Gastroesophageal sphincter (tissue), 4 donors: ENCODE data around the gene TMEM229A. TPM values are rescaled to one million over a fixed set of nuclear protein-coding genes. Genes with fewer than 3 reads are reported as not detected.

ENCODE experiments used
- ATAC-seq: fragments of 150-250 bp; one replicate; pipeline ENCODE4 v1.9.1; 2016; ENCODE audit warnings: mild to moderate bottlenecking, moderate library complexity
- H3K27ac ChIP-seq, 4 donors: fragments of 200-600 bp; sonication (generic) in 3 of 4; 1 replicate in 3 of 4; 2 replicates in 1 of 4; pipeline ENCODE4 v1.5.1; 2016 to 2019
- H3K27me3 ChIP-seq: fragments of 200-600 bp; sonication (generic); one replicate; pipeline ENCODE4 v1.5.1; 2019
- H3K36me3 ChIP-seq, 2 donors: fragments of 200-600 bp; sonication (generic); one replicate each; pipeline ENCODE4 v1.5.1; 2019; ENCODE audit warnings: control low read depth in 1 of 2
- H3K4me1 ChIP-seq, 3 donors: fragments of 200-600 bp; sonication (generic); 1 replicate in 2 of 3; 2 replicates in 1 of 3; pipeline ENCODE4 v1.5.1; 2016 to 2019; ENCODE audit warnings: control low read depth in 2 of 3
- H3K4me3 ChIP-seq, 2 donors: fragments of 200-600 bp; sonication (generic); one replicate each; pipeline ENCODE4 v1.5.1; 2019; ENCODE audit warnings: mild to moderate bottlenecking in 1 of 2, moderate library complexity in 1 of 2
- H3K9me3 ChIP-seq, 3 donors: fragments of 200-600 bp; sonication (generic); one replicate each; pipeline ENCODE4 v1.5.1; 2017 to 2019; ENCODE audit warnings: control low read depth in 2 of 3
- EP300 ChIP-seq: sonication (generic); formaldehyde crosslinking; IDR thresholded peaks from one replicate; pipeline ENCODE4 v1.6.1; 2017; ENCODE audit warnings: antibody characterized with exemption, mild to moderate bottlenecking
- POLR2A ChIP-seq, 2 donors: fragments of 450-650 bp; IDR thresholded peaks; one replicate each; pipeline ENCODE4 v1.6.1; 2017; ENCODE audit warnings: antibody characterized with exemption in 2 of 2, mild to moderate bottlenecking in 2 of 2, moderate library complexity in 1 of 2
- POLR2AphosphoS5 ChIP-seq: sonication (generic); formaldehyde crosslinking; IDR thresholded peaks from one replicate; pipeline ENCODE4 v1.6.1; 2017; ENCODE audit warnings: antibody characterized with exemption
- WGBS, 2 donors: methylation state at CpG; one replicate each; pipeline ENCODE4 v1.1.5; 2018; ENCODE audit warnings: low coverage in 1 of 2; 5-methylcytosine and 5-hydroxymethylcytosine counted together
- total RNA-seq, 4 donors: library from RNA; depleted of rRNA; stranded (reverse); fragments of >200 nt; gene quantifications; one replicate each; pipeline ENCODE4 v1.1.0, GENCODE V29; 2016
- TF ChIP-seq, protein P1 (sequence below), 4 experiments: fragments of 200-600 bp in 2 of 4; fragments of 450-650 bp in 2 of 4; sonication (generic) in 1 of 4; IDR thresholded peaks; one replicate each; pipeline ENCODE4 v1.5.1; 2017 to 2019; ENCODE audit warnings: antibody characterized with exemption in 4 of 4, mild to moderate bottlenecking in 2 of 4, moderate library complexity in 2 of 4

Gene TMEM229A
- total RNA-seq, 4 donors from 2014 or later: 0.23 to 0.62 (median 0.54) TPM; not detected in 1

DNA sequence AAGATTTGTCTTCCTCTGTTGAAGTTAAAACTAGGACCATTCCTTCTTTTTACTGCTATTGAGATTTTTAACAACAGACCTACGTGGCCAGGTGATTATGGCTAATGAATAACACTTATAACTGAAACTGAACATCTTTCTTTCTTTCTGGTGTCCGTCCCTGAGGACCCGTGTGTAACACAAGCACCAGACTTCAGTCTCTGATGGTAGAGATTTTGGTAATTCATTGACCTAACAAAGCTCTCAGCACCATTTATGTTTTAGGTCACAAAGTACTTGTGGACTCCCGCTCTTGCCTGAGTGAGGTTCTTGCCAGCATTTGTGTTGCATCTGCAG, 40.4 kb upstream of the TMEM229A start:
- Histone ChIP-seq H3K27me3 (no peaks in the 10 kb centered on the region), H3K9me3 (no peaks in the 10 kb centered on the region), H3K4me1 (no peaks in the 10 kb centered on the region), H3K36me3 (no peaks in the 10 kb centered on the region), H3K27ac (no peak overlapping the region), H3K4me3 (no peak overlapping the region)
- 60 to 62% methylated on average over 2 to 4 of the region's 4 CpGs for WGBS, 2 donors
- TF ChIP-seq POLR2AphosphoS5: no peak
- TF ChIP-seq POLR2A (IDR thresholded peaks at IDR 0.05): no peak
- TF ChIP-seq, protein P1, sequence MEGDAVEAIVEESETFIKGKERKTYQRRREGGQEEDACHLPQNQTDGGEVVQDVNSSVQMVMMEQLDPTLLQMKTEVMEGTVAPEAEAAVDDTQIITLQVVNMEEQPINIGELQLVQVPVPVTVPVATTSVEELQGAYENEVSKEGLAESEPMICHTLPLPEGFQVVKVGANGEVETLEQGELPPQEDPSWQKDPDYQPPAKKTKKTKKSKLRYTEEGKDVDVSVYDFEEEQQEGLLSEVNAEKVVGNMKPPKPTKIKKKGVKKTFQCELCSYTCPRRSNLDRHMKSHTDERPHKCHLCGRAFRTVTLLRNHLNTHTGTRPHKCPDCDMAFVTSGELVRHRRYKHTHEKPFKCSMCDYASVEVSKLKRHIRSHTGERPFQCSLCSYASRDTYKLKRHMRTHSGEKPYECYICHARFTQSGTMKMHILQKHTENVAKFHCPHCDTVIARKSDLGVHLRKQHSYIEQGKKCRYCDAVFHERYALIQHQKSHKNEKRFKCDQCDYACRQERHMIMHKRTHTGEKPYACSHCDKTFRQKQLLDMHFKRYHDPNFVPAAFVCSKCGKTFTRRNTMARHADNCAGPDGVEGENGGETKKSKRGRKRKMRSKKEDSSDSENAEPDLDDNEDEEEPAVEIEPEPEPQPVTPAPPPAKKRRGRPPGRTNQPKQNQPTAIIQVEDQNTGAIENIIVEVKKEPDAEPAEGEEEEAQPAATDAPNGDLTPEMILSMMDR (IDR thresholded peaks at IDR 0.05): no peak
- TF ChIP-seq EP300: no peak
- ATAC-seq: no peak

DNA sequence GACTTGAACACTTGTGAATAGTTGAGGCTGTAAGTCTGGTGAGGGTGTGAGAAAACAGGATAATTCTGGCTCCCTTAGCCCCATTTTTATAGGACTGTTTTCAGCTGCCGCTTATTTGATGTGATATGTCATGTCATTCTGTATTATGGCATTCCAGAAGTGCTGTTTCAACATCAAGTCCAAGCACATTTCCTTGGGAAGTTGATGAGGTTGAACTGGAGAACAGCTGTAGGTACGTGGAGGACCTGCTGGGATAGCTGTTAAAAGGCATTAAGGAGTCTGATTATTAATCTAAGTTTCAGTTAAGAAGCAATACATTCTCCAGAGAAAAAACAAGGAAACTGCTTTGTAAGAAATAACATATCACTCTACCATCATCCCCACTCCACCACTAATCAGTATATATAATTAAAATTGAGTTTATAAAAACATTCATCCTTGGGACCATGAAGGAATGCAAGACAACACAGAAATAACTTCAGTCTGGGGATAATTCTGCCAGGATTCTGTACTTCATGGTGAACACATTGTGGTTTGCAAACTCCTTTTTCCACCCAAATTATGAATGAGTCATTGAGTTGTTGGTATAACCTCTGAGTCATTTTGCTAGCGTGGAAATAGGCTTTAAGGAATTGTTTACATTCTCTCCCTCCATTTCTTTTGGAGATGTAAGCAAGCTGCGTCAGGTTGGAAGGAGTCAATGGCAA, 39.9 kb upstream of the TMEM229A start:
- Histone ChIP-seq H3K4me3 (no peak overlapping the region), H3K27me3 (no peaks in the 10 kb centered on the region), H3K9me3 (no peaks in the 10 kb centered on the region), H3K36me3 (no peaks in the 10 kb centered on the region), H3K4me1 (no peaks in the 10 kb centered on the region), H3K27ac (no peak overlapping the region)
- TF ChIP-seq, protein P1 (IDR thresholded peaks at IDR 0.05): no peak
- TF ChIP-seq POLR2AphosphoS5: no peak
- TF ChIP-seq POLR2A (IDR thresholded peaks at IDR 0.05): no peak
- no peak for TF ChIP-seq EP300
- WGBS, 2 donors: 19 to 26% methylated on average over 4 of the region's 4 CpGs
- ATAC-seq: no peak

DNA sequence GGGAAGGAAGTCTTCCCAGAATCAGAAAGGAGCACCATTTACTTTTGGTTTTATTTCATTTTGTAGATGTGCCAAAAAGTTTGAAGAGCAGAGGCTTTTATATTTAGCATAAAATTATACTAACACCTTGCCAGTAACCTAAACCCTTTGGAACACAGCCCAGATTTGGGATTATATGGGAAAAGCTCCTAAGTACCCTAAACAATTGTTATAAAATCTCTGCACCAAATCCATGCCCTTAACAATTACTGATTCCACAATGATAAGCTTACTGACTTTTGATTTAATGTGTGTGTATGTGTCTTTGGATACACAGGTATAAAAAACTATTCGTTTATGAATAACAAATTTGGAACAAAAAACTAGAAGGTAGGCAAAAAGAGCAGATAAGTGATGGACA, 39.0 kb upstream of the TMEM229A start:
- TF ChIP-seq, protein P1 (IDR thresholded peaks at IDR 0.05): no peak
- TF ChIP-seq POLR2AphosphoS5: no peak
- H3K4me3 ChIP-seq: no peak overlapping the region
- 50 to 57% methylated on average over 1 of the region's 1 CpG for WGBS, 2 donors
- no peaks in the 10 kb centered on the region for H3K4me1 ChIP-seq
- no peak for ATAC-seq
- no peaks in the 10 kb centered on the region for H3K27me3 ChIP-seq
- H3K36me3 ChIP-seq: no peaks in the 10 kb centered on the region
- H3K9me3 ChIP-seq: no peaks in the 10 kb centered on the region
- no peak overlapping the region for H3K27ac ChIP-seq

DNA sequence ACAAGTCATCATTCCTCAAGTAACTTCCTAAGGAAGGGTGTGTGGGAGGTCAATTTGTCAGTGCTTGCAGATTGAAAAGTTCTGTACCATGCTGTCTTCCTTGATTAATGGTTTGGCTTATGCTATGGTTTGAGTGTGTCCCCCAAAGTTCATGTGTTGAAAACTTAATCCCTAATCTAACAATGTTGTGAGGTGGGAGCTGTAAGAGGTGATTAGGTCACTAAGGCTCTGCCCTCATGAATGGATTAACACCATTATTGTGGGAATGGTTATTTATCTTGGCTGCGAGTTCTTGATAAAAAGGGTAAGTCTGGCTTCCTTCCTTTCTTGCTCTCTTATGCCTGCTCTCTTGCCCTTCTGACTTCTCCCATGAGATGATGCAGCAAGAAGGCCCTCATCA, 29.3 kb upstream of the TMEM229A start:
- H3K4me1 ChIP-seq: no peaks in the 10 kb centered on the region
- H3K9me3 ChIP-seq: no peaks in the 10 kb centered on the region
- no peak for TF ChIP-seq POLR2A (IDR thresholded peaks at IDR 0.05)
- TF ChIP-seq EP300: no peak
- no peak for TF ChIP-seq POLR2AphosphoS5
- TF ChIP-seq, protein P1 (IDR thresholded peaks at IDR 0.05): no peak
- 75% methylated on average over 1 of the region's 1 CpG; no CpG with 5 or more reads in 1 of the 2 donors for WGBS, 2 donors
- no peak overlapping the region for H3K27ac ChIP-seq
- no peak overlapping the region for H3K4me3 ChIP-seq
- no peak for ATAC-seq
- H3K27me3 ChIP-seq: no peaks in the 10 kb centered on the region
- H3K36me3 ChIP-seq: no peaks in the 10 kb centered on the region

DNA sequence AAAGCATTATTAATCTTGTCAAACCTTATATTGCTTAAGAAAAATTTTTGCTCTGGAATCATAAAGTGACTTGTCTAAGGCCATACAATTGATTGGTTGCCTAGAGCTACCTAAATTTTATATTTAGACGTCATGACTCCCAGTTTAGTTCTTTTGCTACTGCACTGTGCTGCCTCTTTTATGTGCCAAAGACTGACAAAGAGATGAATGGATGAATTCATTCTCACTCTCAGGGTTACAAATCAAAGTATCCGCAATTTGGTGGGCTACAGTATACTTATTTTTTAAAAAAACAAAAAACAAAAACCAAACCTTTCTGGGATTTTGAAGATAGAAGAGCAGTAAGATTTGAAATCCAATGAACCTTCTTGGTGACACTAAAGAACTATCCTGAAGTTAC, 27.7 kb upstream of the TMEM229A start:
- Histone ChIP-seq H3K36me3 (no peaks in the 10 kb centered on the region), H3K27me3 (no peaks in the 10 kb centered on the region), H3K9me3 (no peaks in the 10 kb centered on the region), H3K4me1 (no peaks in the 10 kb centered on the region), H3K4me3 (no peak overlapping the region), H3K27ac (no peak overlapping the region)
- TF ChIP-seq EP300 (no peak), POLR2A (IDR thresholded peaks at IDR 0.05) (no peak), POLR2AphosphoS5 (no peak)
- TF ChIP-seq, protein P1 (IDR thresholded peaks at IDR 0.05): no peak
- 68 to 91% methylated on average over 2 of the region's 2 CpGs for WGBS, 2 donors
- no peak for ATAC-seq
